Measurements from ENCODE around the gene PODN. TPM values are rescaled to one million over a fixed set of nuclear protein-coding genes. Genes with fewer than 3 reads are reported as not detected.

PODN gene
- total and polyA plus RNA-seq, 2 of the 4 experiments (the other 2 are of a cell fraction): 0.54 to 6.2 TPM

- in situ Hi-C loops (cut with MboI; ENCODE audit: low sequenced_read_pairs) (no loop called here), dilution Hi-C loops (cut with HindIII; ENCODE audit: low sequenced_read_pairs, unreplicated experiment) (no loop called here), intact Hi-C loops (cut with micrococcal nuclease) (no loop called here)
- Histone ChIP-seq H3K9ac (ENCODE audit: low read depth, low read length) (no peak overlapping the region), H3K4me1 (ENCODE audit: control insufficient read depth, insufficient read depth, low read length) (peaks cover 13% of the 10 kb centered on the region), H4K5ac (ENCODE audit: low read depth, low read length) (no peak overlapping the region), H3K27me3 (ENCODE audit: control insufficient read depth, insufficient read depth, low read length) (peaks cover 2% of the 10 kb centered on the region; the same call in 1 of the 2 replicates), H3K9me1 (ENCODE audit: insufficient read depth, low read length) (peaks cover 7% of the 10 kb centered on the region; the same call in 1 of the 2 replicates), H3K18ac (ENCODE audit: low read depth, low read length) (no peak overlapping the region), H2BK15ac (ENCODE audit: low read depth, low read length) (no peak overlapping the region), H2AK5ac (ENCODE audit: low read depth, low read length) (no peak overlapping the region), H4K91ac (ENCODE audit: insufficient read depth, low read depth, low read length) (no peak overlapping the region), H3K27ac (ENCODE audit: insufficient read depth, low read length) (no peak overlapping the region), H2BK5ac (ENCODE audit: low read depth, low read length, poor library complexity, severe bottlenecking) (no peak overlapping the region), H4K20me1 (ENCODE audit: insufficient read depth, low read length) (no peaks in the 10 kb centered on the region), H2BK20ac (ENCODE audit: low read depth, low read length) (no peak overlapping the region), H3K36me3 (ENCODE audit: control insufficient read depth, insufficient read depth, low read length) (peaks cover 4% of the 10 kb centered on the region; the same call in 1 of the 2 replicates), H3K56ac (ENCODE audit: extremely low read depth, insufficient read depth, low read length) (no peak overlapping the region), H3K4me3 (ENCODE audit: insufficient read depth, low read depth, low read length) (no peak overlapping the region), H3K23ac (ENCODE audit: low read depth, low read length) (no peak overlapping the region), H4K8ac (ENCODE audit: low read depth in 2 of 2, low read length in 2 of 2) (no peak overlapping the region), H2BK120ac (ENCODE audit: low read depth, low read length) (no peak overlapping the region), H3K79me1 (ENCODE audit: low read depth in 1 of 2, low read length in 2 of 2) (peaks cover 0 to 6% of the 10 kb centered on the region in 2 experiments; a peak in 1 of 4 replicates), H3K9me3 (ENCODE audit: control insufficient read depth, insufficient read depth, low read length) (no peaks in the 10 kb centered on the region), H3K4me2 (ENCODE audit: low read depth, low read length) (no peak overlapping the region), H3K4ac (ENCODE audit: low read depth, low read length) (no peak overlapping the region), H3K14ac (replicated peaks; ENCODE audit: low read depth, low read length) (no peak overlapping the region), H2AK9ac (replicated peaks; ENCODE audit: low read depth, low read length, poor library complexity) (no peak overlapping the region), H2AFZ (replicated peaks; ENCODE audit: low read length, poor library complexity) (no peak overlapping the region)
- ATAC-seq (ENCODE audit: low read depth) (no peak), DNase-seq (no peak)
- TF ChIP-seq SMC3 (IDR thresholded peaks at IDR 0.05; ENCODE audit: low read depth, low read length): no peak
- no peak for TF ChIP-seq RAD21 (IDR thresholded peaks at IDR 0.05; ENCODE audit: low read length)
- TF ChIP-seq RCOR1 (IDR thresholded peaks at IDR 0.05; ENCODE audit: insufficient replicate concordance, low read length): no peak
- TF ChIP-seq BHLHE40 (IDR thresholded peaks at IDR 0.05; ENCODE audit: low read depth, low read length): no peak
- no peak for TF ChIP-seq RFX5 (IDR thresholded peaks at IDR 0.05; ENCODE audit: low read depth, low read length)
- no peak for TF ChIP-seq MAFK (IDR thresholded peaks at IDR 0.05; ENCODE audit: low read depth, low read length)
- no peak for TF ChIP-seq CHD1 (IDR thresholded peaks at IDR 0.05; ENCODE audit: low read depth, low read length)
- no peak for TF ChIP-seq MXI1 (IDR thresholded peaks at IDR 0.05; ENCODE audit: borderline replicate concordance, low read depth, low read length)
- TF ChIP-seq, protein P1, sequence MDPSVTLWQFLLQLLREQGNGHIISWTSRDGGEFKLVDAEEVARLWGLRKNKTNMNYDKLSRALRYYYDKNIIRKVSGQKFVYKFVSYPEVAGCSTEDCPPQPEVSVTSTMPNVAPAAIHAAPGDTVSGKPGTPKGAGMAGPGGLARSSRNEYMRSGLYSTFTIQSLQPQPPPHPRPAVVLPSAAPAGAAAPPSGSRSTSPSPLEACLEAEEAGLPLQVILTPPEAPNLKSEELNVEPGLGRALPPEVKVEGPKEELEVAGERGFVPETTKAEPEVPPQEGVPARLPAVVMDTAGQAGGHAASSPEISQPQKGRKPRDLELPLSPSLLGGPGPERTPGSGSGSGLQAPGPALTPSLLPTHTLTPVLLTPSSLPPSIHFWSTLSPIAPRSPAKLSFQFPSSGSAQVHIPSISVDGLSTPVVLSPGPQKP (IDR thresholded peaks at IDR 0.05; ENCODE audit: borderline replicate concordance, low read depth, low read length): no peak
- TF ChIP-seq FOS (IDR thresholded peaks at IDR 0.05; ENCODE audit: low read depth, low read length): no peak
- no peak for TF ChIP-seq MAZ (IDR thresholded peaks at IDR 0.05; ENCODE audit: borderline replicate concordance, low read depth, low read length)
- WGBS, 2 experiments (ENCODE audit: extremely low coverage in 2 of 2, insufficient read length in 1 of 2): 93% methylated on average over 5 of the region's 7 CpGs; no CpG with 5 or more reads in 1 of the 2 experiments
- BruUV-seq (replicated peaks): no TSS peak
- POLR2A ChIA-PET (ENCODE audit: unreplicated experiment): interaction anchor here (0.7 kb wide), 1 partner anchor 66 kb away, joined by 5 read pairs; no protein-coding TSS in a partner anchor
- CTCF ChIA-PET: no interaction called here
Measured at GRCh38 chr1:53065391-53065790, 3.4 kb downstream of the PODN start.
